Keratinocyte (primary cell): Measurements from ENCODE around the gene NDUFAF2.

Experiments used
- CTCF ChIP-seq, 3 experiments: IDR thresholded peaks in 1 of 3; conservative IDR thresholded peaks in 1 of 3; optimal IDR thresholded peaks in 1 of 3; 2 replicates in 2 of 3; 3 replicates in 1 of 3; pipeline versions ENCODE3 to v1.5.1; 2011; ENCODE audit warnings: low read length in 3 of 3, mild to moderate bottlenecking in 3 of 3, moderate library complexity in 2 of 3, control low read depth in 1 of 3, inconsistent platforms in 1 of 3; ENCODE audit not compliant: insufficient read depth in 2 of 3; ENCODE audit errors: extremely low read depth in 1 of 3
- EZH2 ChIP-seq: IDR thresholded peaks from one replicate; pipeline ENCODE4 v1.6.1; 2012; ENCODE audit warnings: inconsistent platforms, mild to moderate bottlenecking, low read length, moderate library complexity

- TF ChIP-seq CTCF (optimal IDR thresholded peaks at IDR 0.05 in 1 of 3, IDR thresholded peaks at IDR 0.05 in 1 of 3, conservative IDR thresholded peaks at IDR 0.05 in 1 of 3; ENCODE audit: extremely low read depth in 1 of 3, insufficient read depth in 2 of 3, low read length in 3 of 3) (no peak), EZH2 (no peak)
Measured at GRCh38 chr5:61044545-61044944, 99.5 kb downstream of the NDUFAF2 start.
